Caki2 (cell line): ENCODE results near the gene NTN5. TPM values are rescaled to one million over a fixed set of nuclear protein-coding genes. Genes with fewer than 3 reads are reported as not detected.

Experiments
- DNase-seq: peaks from one replicate; pipeline ENCODE4 v3.0.0-alpha.2; 2015; ENCODE audit warnings: low read depth
- in situ Hi-C: cut with HindIII; loops from 2 replicates; pipeline ENCODE4 v1.10.0; 2016; ENCODE audit warnings: low sequenced_read_pairs, low pct_unique_long_range_greater_than_20kb, mixed read lengths
- total RNA-seq: library from RNA; depleted of rRNA; stranded (reverse); fragments of >200 nt; shearing (Covaris generic); gene quantifications from 2 replicates; pipeline ENCODE4 v1.2.3, GENCODE V29; 2014; ENCODE audit warnings: low replicate concordance; rRNA removed

NTN5 gene
- total RNA-seq, 1 experiment from 2014 or later, result 1.5 TPM

DNA sequence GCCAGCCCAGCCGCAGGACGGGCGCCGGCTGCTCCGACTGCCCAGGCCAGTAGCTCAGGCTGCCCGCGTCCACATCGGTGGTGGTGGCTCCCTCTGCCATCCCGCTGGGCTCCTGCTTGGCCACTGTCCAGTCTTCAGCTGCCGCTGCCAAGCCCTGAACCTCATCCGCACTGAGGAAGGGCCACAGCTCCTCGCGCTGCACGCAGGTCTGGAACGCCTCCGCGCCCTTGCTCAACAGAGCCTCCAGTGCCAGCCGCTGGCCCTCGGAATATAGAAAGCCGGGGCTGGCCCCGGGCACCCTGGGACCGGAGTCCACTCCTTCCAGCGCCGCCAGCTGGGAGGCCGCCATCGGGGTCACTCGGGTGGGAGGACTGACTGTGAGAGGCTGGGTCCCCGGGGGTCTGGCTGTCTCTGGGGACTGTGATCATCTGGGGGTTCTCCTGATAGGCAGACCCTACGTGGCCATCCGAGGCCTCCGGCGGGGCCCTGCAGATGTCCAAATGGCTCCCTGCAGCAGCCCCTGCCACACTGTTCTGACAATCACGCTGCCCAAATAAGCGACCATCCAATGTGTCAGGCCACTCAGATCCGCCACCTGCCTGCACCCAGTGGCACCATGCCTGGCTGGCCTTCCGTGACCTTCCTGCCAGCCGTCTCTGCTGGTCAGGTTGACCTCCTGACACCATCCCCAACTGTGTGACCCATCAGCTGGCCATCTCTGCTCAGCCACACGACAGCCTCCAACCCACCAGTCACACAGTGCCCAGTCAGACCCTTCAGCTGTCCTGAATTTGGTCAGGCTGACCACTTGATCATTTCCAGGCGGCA is 59.6 kb downstream of the NTN5 start:
- in situ Hi-C loops, result no loop called here
- no peak for DNase-seq

DNA sequence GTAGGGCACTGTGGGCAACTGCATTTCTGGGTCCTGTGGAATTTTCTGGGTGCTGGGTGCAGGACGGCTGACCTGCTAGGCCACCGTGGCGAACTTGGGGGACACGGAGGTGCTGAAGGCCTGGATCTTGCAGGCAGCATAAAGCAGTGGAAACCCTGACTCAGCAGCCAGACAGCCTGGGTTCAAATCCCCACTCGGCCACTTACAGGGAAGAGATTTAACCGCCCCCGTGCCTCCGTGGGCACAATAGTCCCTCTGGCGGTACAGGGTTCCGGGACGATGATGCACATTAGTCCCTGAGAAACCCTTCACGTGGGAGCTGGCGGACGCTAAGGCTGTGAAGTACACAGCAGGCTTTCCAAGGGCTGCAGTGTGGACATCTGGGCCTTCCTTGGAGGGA is 60.9 kb downstream of the NTN5 start:
- in situ Hi-C loops, result no loop called here
- no peak for DNase-seq

Other genes with a start within 250 kb of the NTN5 start
- gene GRWD1, start 227.0 kb downstream of the NTN5 start, total RNA-seq, result 89.6 and 91.1 TPM in 2 replicates
- 0.37 and 0.78 TPM in 2 replicates for gene KCNJ14, start 217.4 kb downstream of the NTN5 start, total RNA-seq
- gene CYTH2, start 203.6 kb downstream of the NTN5 start, total RNA-seq, result 121 and 164 TPM in 2 replicates
- gene LMTK3, start 161.2 kb downstream of the NTN5 start, total RNA-seq, result 4.2 and 10.5 TPM in 2 replicates
- gene SULT2B1, start 120.8 kb downstream of the NTN5 start, total RNA-seq, result 0.20 TPM in 1 of 2 replicates, not detected in the other
- gene SPACA4, start 66.3 kb downstream of the NTN5 start, total RNA-seq, result not detected in 2 replicates
- not detected in 2 replicates for gene FAM83E, start 57.9 kb downstream of the NTN5 start, total RNA-seq
- 2,144 and 2,176 TPM in 2 replicates for gene RPL18, start 53.8 kb downstream of the NTN5 start, total RNA-seq
- 3.6 and 4.8 TPM in 2 replicates for gene SPHK2, start 53.5 kb downstream of the NTN5 start, total RNA-seq
- gene DBP, start 35.6 kb downstream of the NTN5 start, total RNA-seq, result 6.2 and 15.1 TPM in 2 replicates
- 0.46 and 2.2 TPM in 2 replicates for gene CA11, start 26.8 kb downstream of the NTN5 start, total RNA-seq
- gene FUT2, start 23.0 kb upstream of the NTN5 start, total RNA-seq, result not detected in 2 replicates
- 0.34 TPM in 1 of 2 replicates, not detected in the other for gene MAMSTR, start 46.7 kb upstream of the NTN5 start, total RNA-seq
- gene RASIP1, start 67.6 kb upstream of the NTN5 start, total RNA-seq, result not detected in 2 replicates
- gene IZUMO1, start 73.9 kb upstream of the NTN5 start, total RNA-seq, result 2.4 TPM in 1 of 2 replicates, not detected in the other
- gene FUT1, start 79.6 kb upstream of the NTN5 start, total RNA-seq, result 2.9 and 3.1 TPM in 2 replicates
- gene FGF21, start 82.5 kb upstream of the NTN5 start, total RNA-seq, result not detected in 2 replicates
- gene BCAT2, start 138.0 kb upstream of the NTN5 start, total RNA-seq, result 73.5 and 83.0 TPM in 2 replicates
- gene HSD17B14, start 163.5 kb upstream of the NTN5 start, total RNA-seq, result 33.6 and 56.7 TPM in 2 replicates
- 0.70 and 11.5 TPM in 2 replicates for gene PLEKHA4, start 195.6 kb upstream of the NTN5 start, total RNA-seq
- gene PPP1R15A, start 199.4 kb upstream of the NTN5 start, total RNA-seq, result 51.0 and 52.5 TPM in 2 replicates
- gene TULP2, start 225.7 kb upstream of the NTN5 start, total RNA-seq, result not detected in 2 replicates
- 338 and 348 TPM in 2 replicates for gene NUCB1, start 227.3 kb upstream of the NTN5 start, total RNA-seq